HPDE6-E6E7 (cell line): ENCODE measurements around the gene CALCB.

Experiments used
- DNase-seq: peaks from one replicate; pipeline ENCODE4 v3.0.0; 2011; ENCODE audit warnings: missing footprints; ENCODE audit errors: extremely low spot score

CALCB gene

GRCh38 chr11:15118431-15118830 lies 45.0 kb downstream of the CALCB start:
- DNase-seq = no peak

- DNase-seq = no peak
These were observed 46.0 kb downstream of the CALCB start for GRCh38 chr11:15119352-15119751.

GRCh38 chr11:15119826-15120225 lies 46.4 kb downstream of the CALCB start:
- no peak for DNase-seq

GRCh38 chr11:15123849-15124248 lies 50.5 kb downstream of the CALCB start:
- DNase-seq = no peak

- DNase-seq = no peak
These were observed 51.1 kb downstream of the CALCB start for GRCh38 chr11:15124528-15124927.

GRCh38 chr11:15127341-15127740 lies 53.9 kb downstream of the CALCB start:
- no peak for DNase-seq
